GM12865 (cell line): ENCODE data around the gene ARHGEF26.

Source experiments
- DNase-seq: peaks from one replicate; pipeline ENCODE4 v3.0.0; 2010; ENCODE audit warnings: low read depth
- H3K4me3 ChIP-seq: 2 replicates; pipeline ENCODE4 v1.5.1; 2011; ENCODE audit warnings: mild to moderate bottlenecking, low read depth, low read length, control low read depth
- TF ChIP-seq, protein P1 (sequence below): IDR thresholded peaks from 2 replicates; pipeline ENCODE4 v1.5.1; 2011; ENCODE audit warnings: low read length, control low read depth, low read depth, inconsistent platforms; ENCODE audit not compliant: insufficient read depth; ENCODE audit errors: missing control alignments

Gene ARHGEF26

GRCh38 chr3:154089421-154090420 is 31.5 kb upstream of the ARHGEF26 start:
- no peak for DNase-seq
- TF ChIP-seq, protein P1, sequence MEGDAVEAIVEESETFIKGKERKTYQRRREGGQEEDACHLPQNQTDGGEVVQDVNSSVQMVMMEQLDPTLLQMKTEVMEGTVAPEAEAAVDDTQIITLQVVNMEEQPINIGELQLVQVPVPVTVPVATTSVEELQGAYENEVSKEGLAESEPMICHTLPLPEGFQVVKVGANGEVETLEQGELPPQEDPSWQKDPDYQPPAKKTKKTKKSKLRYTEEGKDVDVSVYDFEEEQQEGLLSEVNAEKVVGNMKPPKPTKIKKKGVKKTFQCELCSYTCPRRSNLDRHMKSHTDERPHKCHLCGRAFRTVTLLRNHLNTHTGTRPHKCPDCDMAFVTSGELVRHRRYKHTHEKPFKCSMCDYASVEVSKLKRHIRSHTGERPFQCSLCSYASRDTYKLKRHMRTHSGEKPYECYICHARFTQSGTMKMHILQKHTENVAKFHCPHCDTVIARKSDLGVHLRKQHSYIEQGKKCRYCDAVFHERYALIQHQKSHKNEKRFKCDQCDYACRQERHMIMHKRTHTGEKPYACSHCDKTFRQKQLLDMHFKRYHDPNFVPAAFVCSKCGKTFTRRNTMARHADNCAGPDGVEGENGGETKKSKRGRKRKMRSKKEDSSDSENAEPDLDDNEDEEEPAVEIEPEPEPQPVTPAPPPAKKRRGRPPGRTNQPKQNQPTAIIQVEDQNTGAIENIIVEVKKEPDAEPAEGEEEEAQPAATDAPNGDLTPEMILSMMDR, result no peak
- no peak overlapping the region for H3K4me3 ChIP-seq

GRCh38 chr3:154094051-154094450 is 27.1 kb upstream of the ARHGEF26 start:
- no peak for DNase-seq
- H3K4me3 ChIP-seq, result no peak overlapping the region
- TF ChIP-seq, protein P1, result no peak

- DNase-seq, result no peak
- TF ChIP-seq, protein P1, result peak; percentile 11
- no peak overlapping the region for H3K4me3 ChIP-seq
Measured at GRCh38 chr3:154095832-154096421, 25.3 kb upstream of the ARHGEF26 start.

GRCh38 chr3:154098376-154098775 is 22.8 kb upstream of the ARHGEF26 start:
- no peak for DNase-seq
- TF ChIP-seq, protein P1, result no peak
- H3K4me3 ChIP-seq, result no peak overlapping the region

- TF ChIP-seq, protein P1, result no peak
- no peak for DNase-seq
- H3K4me3 ChIP-seq, result no peak overlapping the region
Measured at GRCh38 chr3:154100556-154100955, 20.6 kb upstream of the ARHGEF26 start.

DNA sequence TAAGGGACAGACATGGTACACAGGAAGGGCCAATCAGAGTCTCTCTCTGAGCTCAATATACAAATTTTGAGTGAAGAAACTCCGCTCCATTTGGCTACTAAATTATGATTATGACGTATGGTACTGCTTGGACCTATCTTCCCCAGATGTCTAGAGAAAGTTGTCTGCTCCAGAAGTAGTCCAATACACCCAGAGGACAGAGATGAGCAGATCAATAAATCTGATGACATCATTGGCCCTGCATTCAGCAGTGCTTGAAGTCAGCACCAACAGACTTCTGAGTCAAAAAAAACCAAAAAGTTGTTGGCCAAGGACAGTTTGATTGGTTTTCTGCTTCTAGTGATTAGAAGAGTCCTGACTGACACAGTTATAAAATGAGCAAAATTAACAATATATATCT is 19.9 kb upstream of the ARHGEF26 start:
- TF ChIP-seq, protein P1, result no peak
- no peak overlapping the region for H3K4me3 ChIP-seq
- DNase-seq, result no peak
